ENCODE measurements around the gene MRPS9.

- TF ChIP-seq EZH2 (IDR thresholded peaks at IDR 0.05; ENCODE audit: borderline replicate concordance, insufficient read depth, low read length, poor library complexity, severe bottlenecking), result no peak
- TF ChIP-seq POLR2AphosphoS5 (IDR thresholded peaks at IDR 0.05), result no peak
- no peak for TF ChIP-seq CTCF (IDR thresholded peaks at IDR 0.05; ENCODE audit: poor library complexity, severe bottlenecking)
- no peak for TF ChIP-seq MXI1 (conservative IDR thresholded peaks at IDR 0.05; ENCODE audit: poor library complexity, severe bottlenecking)
- TF ChIP-seq REST (IDR thresholded peaks at IDR 0.05; ENCODE audit: borderline replicate concordance), result no peak
- no peak for TF ChIP-seq TAF1 (IDR thresholded peaks at IDR 0.05; ENCODE audit: low read depth)
- no peak for TF ChIP-seq RAD21 (conservative IDR thresholded peaks at IDR 0.05)
These were observed 89.5 kb downstream of the MRPS9 start for GRCh38 chr2:105127289-105127915.

Data from neural cell (in vitro differentiated cells).